Gastrocnemius medialis (tissue), 4 donors: ENCODE data around the gene AURKAIP1.

ENCODE experiments used
- CTCF ChIP-seq, 5 experiments: fragments of 450-650 bp in 3 of 5; fragments of 200-600 bp in 2 of 5; sonication (generic) in 2 of 5; IDR thresholded peaks in 4 of 5; conservative IDR thresholded peaks in 1 of 5; 1 replicate in 4 of 5; 2 replicates in 1 of 5; pipeline ENCODE4 v1.5.1; 2016 to 2019; ENCODE audit warnings: antibody characterized with exemption in 5 of 5, mild to moderate bottlenecking in 3 of 5, moderate library complexity in 3 of 5
- POLR2A ChIP-seq, 2 donors: fragments of 450-650 bp; IDR thresholded peaks; one replicate each; pipeline ENCODE4 v1.6.1; 2017; ENCODE audit warnings: antibody characterized with exemption in 2 of 2, mild to moderate bottlenecking in 2 of 2, moderate library complexity in 2 of 2

GRCh38 chr1:1359308-1359663, 15.7 kb downstream of the AURKAIP1 start:
- TF ChIP-seq CTCF (IDR thresholded peaks at IDR 0.05 in 4 of 5, conservative IDR thresholded peaks at IDR 0.05 in 1 of 5) (no peak), POLR2A (IDR thresholded peaks at IDR 0.05) (no peak)
